Kidney (tissue), 14 donors: ENCODE measurements around the gene ADRA2C. TPM values are rescaled to one million over a fixed set of nuclear protein-coding genes. Genes with fewer than 3 reads are reported as not detected.

Experiments used
- DNase-seq, 5 donors: peaks; one replicate each; pipeline ENCODE4 v3.0.0-alpha.2; 2013 to 2020
- FAIRE-seq: peaks from 2 replicates; lab custom pipeline; 2012; peaks lifted over from hg19 to GRCh38; lab: Jason Lieb, UNC
- H3K27ac ChIP-seq, 2 donors: one replicate each; pipeline ENCODE4 v1.7.0; 2013; ENCODE audit warnings: low read depth in 2 of 2, low read length in 2 of 2, inconsistent platforms in 1 of 2
- H3K27me3 ChIP-seq: one replicate; pipeline ENCODE4 v1.7.1; 2013; ENCODE audit warnings: low read length, inconsistent platforms; ENCODE audit not compliant: control insufficient read depth, insufficient read depth
- H3K36me3 ChIP-seq, 3 donors: one replicate each; pipeline versions ENCODE4 v1.7.0 to v1.7.1; 2013; ENCODE audit warnings: low read length in 3 of 3, control low read depth in 1 of 3, inconsistent platforms in 1 of 3; ENCODE audit not compliant: insufficient read depth in 3 of 3, control insufficient read depth in 2 of 3
- H3K4me1 ChIP-seq, 3 donors: one replicate each; pipeline versions ENCODE4 v1.7.0 to v1.7.1; 2013; ENCODE audit warnings: low read length in 3 of 3, inconsistent platforms in 1 of 3, low read depth in 1 of 3; ENCODE audit not compliant: control insufficient read depth in 2 of 3, insufficient read depth in 2 of 3
- H3K4me3 ChIP-seq, 3 donors: one replicate each; pipeline versions ENCODE4 v1.7.0 to v1.8.1; 2013; ENCODE audit warnings: low read length in 3 of 3, control low read depth in 1 of 3, inconsistent platforms in 1 of 3
- H3K9ac ChIP-seq, 3 donors: one replicate each; pipeline versions ENCODE4 v1.7.0 to v1.7.1; 2013; ENCODE audit warnings: low read length in 3 of 3, control low read depth in 1 of 3, inconsistent platforms in 1 of 3
- H3K9me3 ChIP-seq, 3 donors: one replicate each; pipeline versions ENCODE4 v1.7.0 to v1.7.1; 2013; ENCODE audit warnings: low read length in 3 of 3, control low read depth in 1 of 3, inconsistent platforms in 1 of 3; ENCODE audit not compliant: control insufficient read depth in 2 of 3, insufficient read depth in 1 of 3
- CTCF ChIP-seq: IDR thresholded peaks from 3 replicates; pipeline ENCODE4 v1.5.1; 2012; ENCODE audit warnings: mild to moderate bottlenecking, moderate library complexity, borderline replicate concordance; ENCODE audit not compliant: insufficient read depth; ENCODE audit errors: extremely low read depth
- intact Hi-C: fragments of 100-400 bp; cut with DNase I; formaldehyde crosslinking; loops from one replicate; pipeline ENCODE4 v1.11.1; 2022
- polyA plus RNA-seq: library from polyadenylated mRNA; stranded (reverse); fragments of 350-450 nt; fragmentation: Illumina TruSeq; extraction: RNeasy Lipid Tissue Mini Kit (QIAGEN cat#74804); gene quantifications from one replicate; pipeline ENCODE4 v1.2.3, GENCODE V29; 2014; ENCODE audit warnings: low read depth, low replicate concordance; ENCODE audit not compliant: insufficient read depth
- total RNA-seq: library from RNA; stranded (reverse); fragmentation: NEBNext Ultra II Directional; extraction: Animal tissue kit (Norgen Biotek cat#: 25700); gene quantifications from one replicate; pipeline ENCODE4 v1.2.1, GENCODE V29; 2021
- donor health status: control.
- donor health status: control.
- donor health status: control.
- donor health status: control.
- donor health status: control.
- donor health status: DM: yes; HTN: yes; CAD: no.
- donor health status: Normal renal cell carcinoma (clear cell type).

Gene ADRA2C
- total and polyA plus RNA-seq, 2 donors from 2014 or later: 21.9 to 36.2 TPM

- Histone ChIP-seq H3K27ac (no peak overlapping the region), H3K36me3 (no peaks in the 10 kb centered on the region), H3K4me1 (peaks cover 0 to 2% (median 0%) of the 10 kb centered on the region in 3 donors), H3K27me3 (no peaks in the 10 kb centered on the region), H3K4me3 (no peak overlapping the region), H3K9me3 (no peaks in the 10 kb centered on the region), H3K9ac (no peak overlapping the region)
- no peak for FAIRE-seq
- intact Hi-C loops: no loop called here
- no peak for DNase-seq
- TF ChIP-seq CTCF: no peak
Observed at GRCh38 chr4:3781193-3781886, 15.2 kb downstream of the ADRA2C start.

GRCh38 chr4:3781997-3782930, 16.1 kb downstream of the ADRA2C start:
- no peak for TF ChIP-seq CTCF
- H3K36me3 ChIP-seq: no peaks in the 10 kb centered on the region
- no peak overlapping the region for H3K4me3 ChIP-seq
- H3K9me3 ChIP-seq: no peaks in the 10 kb centered on the region
- H3K27me3 ChIP-seq: no peaks in the 10 kb centered on the region
- intact Hi-C loops: no loop called here
- H3K27ac ChIP-seq: no peak overlapping the region
- FAIRE-seq (no peak), DNase-seq (no peak)
- no peak overlapping the region for H3K9ac ChIP-seq
- H3K4me1 ChIP-seq: peaks cover 0 to 2% (median 0%) of the 10 kb centered on the region in 3 donors

GRCh38 chr4:3783693-3784306, 17.6 kb downstream of the ADRA2C start:
- H3K4me3 ChIP-seq: no peak overlapping the region
- H3K9me3 ChIP-seq: no peaks in the 10 kb centered on the region
- no peak overlapping the region for H3K27ac ChIP-seq
- no peaks in the 10 kb centered on the region for H3K27me3 ChIP-seq
- FAIRE-seq (no peak), DNase-seq (peak in 4 of 5 donors; percentile 53 to 66 (median 58))
- H3K36me3 ChIP-seq: no peaks in the 10 kb centered on the region
- TF ChIP-seq CTCF: peak; percentile 46
- H3K9ac ChIP-seq: no peak overlapping the region
- intact Hi-C loops: no loop called here
- peaks cover 0 to 2% (median 0%) of the 10 kb centered on the region in 3 donors for H3K4me1 ChIP-seq
